Fibroblast of skin of left quadriceps (primary cell): ENCODE data around the gene FMN1.
"Not testable (repeated sequence)": the region's sequence is repeated elsewhere in the genome, so short reads cannot be mapped to it uniquely, and the experiment has no call there.

Experiments used
- DNase-seq, 2 experiments: peaks; one replicate each; pipeline ENCODE4 v3.0.0-alpha.2; 2013; ENCODE audit warnings: low read depth in 2 of 2

The FMN1 gene

GRCh38 chr15:32859251-32859650 is 335.3 kb downstream of the FMN1 start:
- DNase-seq: no peak

- DNase-seq: no peak
Measured at GRCh38 chr15:32857732-32858131, 336.8 kb downstream of the FMN1 start.

GRCh38 chr15:32856753-32857152 is 337.8 kb downstream of the FMN1 start:
- no peak for DNase-seq

- DNase-seq: peak; percentile 98 to 99
Measured at GRCh38 chr15:32855942-32856341, 338.6 kb downstream of the FMN1 start.

GRCh38 chr15:32853592-32853991 is 340.9 kb downstream of the FMN1 start:
- DNase-seq: peak in 1 of 2 experiments; percentile 53

- no peak for DNase-seq
Measured at GRCh38 chr15:32852771-32853170, 341.7 kb downstream of the FMN1 start.

GRCh38 chr15:32852017-32852416 is 342.5 kb downstream of the FMN1 start:
- DNase-seq: no peak

- DNase-seq: peak; percentile 90 to 91
Measured at GRCh38 chr15:32851572-32851971, 342.9 kb downstream of the FMN1 start.

- DNase-seq: peak; percentile 96
Measured at GRCh38 chr15:32849769-32850668, 344.5 kb downstream of the FMN1 start.

- not testable (repeated sequence) for DNase-seq
Measured at GRCh38 chr15:32846671-32847070, 347.8 kb downstream of the FMN1 start.

- no peak for DNase-seq
Measured at GRCh38 chr15:32844118-32844711, 350.3 kb downstream of the FMN1 start.

GRCh38 chr15:32843219-32843815 is 351.2 kb downstream of the FMN1 start:
- DNase-seq: peak; percentile 83 to 84

- no peak for DNase-seq
Measured at GRCh38 chr15:32842081-32842480, 352.4 kb downstream of the FMN1 start.

- no peak for DNase-seq
Measured at GRCh38 chr15:32840507-32841245, 353.8 kb downstream of the FMN1 start.

- no peak for DNase-seq
Measured at GRCh38 chr15:32838820-32839219, 355.7 kb downstream of the FMN1 start.

GRCh38 chr15:32838338-32838737 is 356.2 kb downstream of the FMN1 start:
- DNase-seq: no peak

GRCh38 chr15:32837935-32838334 is 356.6 kb downstream of the FMN1 start:
- DNase-seq: no peak

GRCh38 chr15:32834156-32834555 is 360.4 kb downstream of the FMN1 start:
- no peak for DNase-seq

- DNase-seq: no peak
Measured at GRCh38 chr15:32833379-32833821, 361.1 kb downstream of the FMN1 start.

- DNase-seq: no peak
Measured at GRCh38 chr15:32831485-32831884, 363.0 kb downstream of the FMN1 start.

GRCh38 chr15:32830241-32830640 is 364.3 kb downstream of the FMN1 start:
- no peak for DNase-seq

GRCh38 chr15:32829436-32829835 is 365.1 kb downstream of the FMN1 start:
- DNase-seq: no peak
